Stimulated activated CD4-positive, alpha-beta T cell treated with anti-CD3 and anti-CD28 coated beads, TNF-alpha, amount 100 ng/mL, for 4 hours (primary cell): Measurements from ENCODE around the gene STK11IP.

Experiments used
- DNase-seq, 3 experiments: peaks; one replicate each; pipeline ENCODE4 v3.0.0-alpha.2; 2020; ENCODE audit warnings: low read depth in 3 of 3

Gene STK11IP, protein sequence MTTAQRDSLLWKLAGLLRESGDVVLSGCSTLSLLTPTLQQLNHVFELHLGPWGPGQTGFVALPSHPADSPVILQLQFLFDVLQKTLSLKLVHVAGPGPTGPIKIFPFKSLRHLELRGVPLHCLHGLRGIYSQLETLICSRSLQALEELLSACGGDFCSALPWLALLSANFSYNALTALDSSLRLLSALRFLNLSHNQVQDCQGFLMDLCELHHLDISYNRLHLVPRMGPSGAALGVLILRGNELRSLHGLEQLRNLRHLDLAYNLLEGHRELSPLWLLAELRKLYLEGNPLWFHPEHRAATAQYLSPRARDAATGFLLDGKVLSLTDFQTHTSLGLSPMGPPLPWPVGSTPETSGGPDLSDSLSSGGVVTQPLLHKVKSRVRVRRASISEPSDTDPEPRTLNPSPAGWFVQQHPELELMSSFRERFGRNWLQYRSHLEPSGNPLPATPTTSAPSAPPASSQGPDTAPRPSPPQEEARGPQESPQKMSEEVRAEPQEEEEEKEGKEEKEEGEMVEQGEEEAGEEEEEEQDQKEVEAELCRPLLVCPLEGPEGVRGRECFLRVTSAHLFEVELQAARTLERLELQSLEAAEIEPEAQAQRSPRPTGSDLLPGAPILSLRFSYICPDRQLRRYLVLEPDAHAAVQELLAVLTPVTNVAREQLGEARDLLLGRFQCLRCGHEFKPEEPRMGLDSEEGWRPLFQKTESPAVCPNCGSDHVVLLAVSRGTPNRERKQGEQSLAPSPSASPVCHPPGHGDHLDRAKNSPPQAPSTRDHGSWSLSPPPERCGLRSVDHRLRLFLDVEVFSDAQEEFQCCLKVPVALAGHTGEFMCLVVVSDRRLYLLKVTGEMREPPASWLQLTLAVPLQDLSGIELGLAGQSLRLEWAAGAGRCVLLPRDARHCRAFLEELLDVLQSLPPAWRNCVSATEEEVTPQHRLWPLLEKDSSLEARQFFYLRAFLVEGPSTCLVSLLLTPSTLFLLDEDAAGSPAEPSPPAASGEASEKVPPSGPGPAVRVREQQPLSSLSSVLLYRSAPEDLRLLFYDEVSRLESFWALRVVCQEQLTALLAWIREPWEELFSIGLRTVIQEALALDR

DNA sequence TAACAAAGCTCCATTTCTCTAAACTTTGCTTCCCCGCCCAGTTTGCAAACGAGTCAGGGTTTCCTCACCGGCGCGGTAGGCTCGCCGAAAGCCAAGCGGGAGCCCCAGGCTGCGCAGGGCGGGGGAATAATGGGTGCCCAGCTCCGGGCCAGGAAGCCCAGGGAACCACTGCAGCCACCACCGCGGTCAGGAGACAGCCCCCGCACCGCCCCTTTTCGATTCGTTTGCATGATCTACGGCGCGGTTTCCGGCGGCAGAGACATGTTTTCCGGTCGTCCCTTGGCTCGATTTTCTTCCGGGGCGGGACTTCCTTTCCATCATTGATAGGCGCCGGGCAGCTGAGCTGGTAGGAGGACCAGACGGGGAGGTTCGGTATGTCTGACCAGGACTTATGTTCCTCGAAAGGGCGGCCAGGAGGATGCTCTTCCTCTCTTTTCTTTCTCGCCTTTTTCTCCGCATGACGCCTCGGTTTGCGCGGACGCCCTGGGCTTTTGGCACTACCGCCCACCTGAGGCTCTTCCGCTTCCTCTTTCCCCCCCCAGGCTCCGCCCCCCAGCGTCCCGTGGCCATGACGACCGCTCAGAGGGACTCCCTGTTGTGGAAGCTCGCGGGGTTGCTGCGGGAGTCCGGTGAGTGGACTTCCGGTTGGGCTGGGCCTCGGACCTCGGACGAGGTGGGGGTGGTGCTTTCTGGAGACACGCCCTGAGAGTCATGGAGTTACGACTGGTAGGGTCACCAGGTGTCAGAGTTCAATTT is at the start of gene STK11IP:
TSS of gene STK11IP (plus strand) at position 306 of the 756 bp plus-strand sequence. CDS start at position 569, 263 bp downstream.
- DNase-seq = peak; percentile 75 to 81 (median 80)

DNA sequence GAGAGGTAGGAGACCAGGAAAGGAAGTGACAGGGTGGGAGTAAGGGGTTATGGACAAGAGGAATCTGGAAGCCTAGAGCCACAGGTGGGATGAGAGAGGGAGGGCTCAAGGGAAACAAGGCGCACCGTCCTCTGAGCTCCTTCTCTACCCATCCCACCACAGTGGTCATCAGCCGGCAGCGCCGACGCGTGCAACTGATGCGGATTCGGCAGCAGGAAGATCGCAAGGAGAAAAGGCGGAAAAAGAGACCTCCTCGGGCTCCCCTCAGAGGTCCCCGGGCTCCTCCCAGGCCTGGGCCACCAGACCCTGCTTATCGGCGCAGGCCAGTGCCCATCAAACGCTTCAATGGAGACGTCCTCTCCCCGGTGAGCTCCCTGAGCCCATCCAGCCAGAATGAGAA is 48.7 kb upstream of the STK11IP start:
- no peak for DNase-seq

DNA sequence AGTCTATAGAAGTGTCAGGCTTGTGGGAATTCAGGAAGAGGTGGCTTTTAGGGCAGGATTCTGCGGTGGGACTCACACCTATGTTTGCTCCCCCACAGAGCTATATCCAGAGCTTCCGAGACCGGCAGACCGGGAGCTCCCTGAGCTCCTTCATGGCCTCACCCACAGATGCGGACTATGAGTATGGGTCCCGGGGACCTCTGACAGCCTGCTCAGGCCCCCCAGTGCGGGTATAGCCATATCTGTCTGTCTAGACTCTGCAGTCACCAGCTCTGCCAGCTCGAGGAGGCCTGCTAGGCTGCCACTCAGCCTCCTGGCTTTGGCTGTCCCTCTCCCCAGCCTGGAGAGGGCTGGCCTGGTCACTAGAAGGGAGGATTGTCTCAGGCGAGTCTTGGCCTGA is 48.0 kb upstream of the STK11IP start:
- no peak for DNase-seq

DNA sequence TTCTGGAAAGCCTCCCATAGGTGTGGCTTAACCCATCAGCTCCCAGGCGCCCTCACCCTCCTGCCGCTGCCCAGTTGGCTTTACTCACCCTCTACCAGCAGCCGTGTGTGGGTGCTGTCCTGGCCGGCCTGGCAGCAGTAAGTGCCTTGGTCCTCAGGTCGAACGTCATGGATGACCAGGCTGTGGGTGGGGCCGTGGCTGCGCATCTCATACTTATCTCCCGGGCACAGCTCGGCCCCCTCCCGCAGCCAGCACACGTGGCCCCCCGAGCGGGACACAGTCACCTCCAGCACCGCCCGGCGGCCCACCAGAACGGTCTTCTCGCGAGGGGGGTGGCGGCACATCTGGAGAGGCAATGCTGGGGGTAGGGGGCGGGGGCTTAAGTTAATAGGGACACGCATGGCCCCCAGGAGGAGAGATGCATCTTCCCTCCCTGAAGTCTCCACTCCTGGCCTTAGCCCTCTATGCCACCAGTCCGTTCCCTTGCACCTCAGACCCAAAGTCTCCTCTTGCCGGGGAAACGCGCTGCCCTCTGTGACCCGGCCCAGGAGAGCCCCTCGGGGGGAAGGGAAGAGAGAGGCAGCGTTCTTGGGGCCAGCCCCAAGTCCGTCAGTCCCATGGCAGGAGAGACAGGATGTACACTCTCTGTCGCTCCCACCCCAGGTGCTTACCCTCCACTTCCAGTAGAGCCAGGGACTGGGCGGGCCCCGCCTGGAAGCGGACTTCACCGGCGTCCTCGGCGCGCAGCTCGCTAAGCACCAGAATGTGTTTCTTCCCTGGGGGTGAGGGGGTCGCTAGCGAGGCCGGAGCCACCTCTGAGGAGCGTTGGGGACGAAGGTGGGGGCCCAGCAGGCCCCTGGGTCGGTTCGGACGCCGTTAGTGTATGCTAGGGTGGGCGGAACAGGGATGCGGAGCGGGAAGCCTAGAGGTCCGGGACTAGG is 45.9 kb upstream of the STK11IP start:
- DNase-seq = no peak

DNA sequence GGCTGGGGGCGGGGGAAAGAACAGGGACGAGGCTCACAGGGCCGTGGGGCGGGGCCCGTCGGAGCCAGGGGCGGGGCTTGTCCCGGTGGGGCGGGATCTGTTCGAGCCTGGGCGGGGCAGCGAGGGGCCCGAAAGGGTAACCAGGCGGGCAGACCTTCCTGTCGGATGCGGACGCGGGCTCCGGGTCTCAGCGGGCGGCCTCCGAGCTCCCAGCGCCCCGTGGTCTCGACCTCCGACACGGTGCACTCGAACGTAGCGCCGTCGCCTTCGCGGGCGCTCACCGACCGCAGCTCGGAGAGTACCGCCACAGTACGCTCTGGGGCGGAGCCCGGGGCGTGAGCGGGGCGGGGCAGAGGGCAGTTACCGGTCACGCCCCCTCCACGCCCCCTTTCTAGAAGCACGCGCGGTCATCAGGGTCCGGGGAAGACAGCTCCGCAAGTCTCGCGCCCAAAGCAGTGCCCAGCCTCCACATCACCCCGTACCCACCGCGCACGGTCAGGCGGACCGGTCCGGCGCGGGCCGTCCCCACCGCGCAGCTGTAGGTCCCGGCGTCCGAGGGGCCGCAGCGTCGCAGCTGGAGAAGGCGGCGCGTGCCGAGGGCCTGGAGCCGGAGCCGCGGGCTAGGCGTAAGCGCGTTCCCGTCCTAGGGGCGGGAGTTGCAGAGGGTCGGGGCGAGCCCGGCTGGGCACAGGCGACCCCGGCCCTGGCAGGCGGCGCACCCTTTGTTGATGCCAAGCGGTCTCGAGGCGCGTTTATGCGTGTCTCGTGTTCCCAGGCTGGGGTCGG is 45.1 kb upstream of the STK11IP start:
- DNase-seq = peak; percentile 66 to 74 (median 70)

DNA sequence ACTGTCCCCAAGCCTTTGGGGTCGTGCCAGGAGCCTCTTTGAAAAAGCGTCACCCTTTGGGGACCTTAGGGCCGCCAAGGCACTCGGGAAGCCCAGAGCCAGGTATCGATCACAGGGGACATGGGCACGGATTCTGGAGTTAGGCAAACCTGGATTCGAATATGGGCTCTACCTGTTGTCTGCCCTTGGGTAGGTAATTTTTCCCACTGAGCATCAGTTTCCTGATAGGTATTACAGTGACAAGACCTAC is 44.6 kb upstream of the STK11IP start:
- DNase-seq = no peak

DNA sequence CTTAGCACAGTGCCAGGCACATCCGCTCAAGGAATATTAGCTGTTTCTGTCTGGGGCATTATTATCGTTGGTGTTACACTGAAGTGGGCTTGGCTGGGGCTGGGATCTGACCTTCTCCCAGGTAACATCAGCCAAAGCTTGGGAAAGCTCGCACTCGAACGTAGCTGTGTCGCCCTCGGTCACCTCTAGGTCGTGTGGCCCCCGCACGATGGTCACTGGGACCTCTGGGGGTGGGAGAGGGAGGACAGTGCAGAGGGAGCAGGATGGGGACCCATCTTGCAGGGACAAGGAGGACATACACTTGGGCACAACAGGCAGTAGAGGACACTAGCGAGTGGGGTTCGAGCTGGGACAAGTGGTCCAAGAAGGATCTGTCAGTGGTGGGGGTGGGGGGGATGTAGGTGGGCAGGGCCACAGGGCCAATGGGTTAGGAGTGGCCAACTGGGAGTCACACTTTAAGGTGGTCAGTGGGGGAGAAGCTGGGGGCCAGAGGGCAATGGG is 44.1 kb upstream of the STK11IP start:
- no peak for DNase-seq

DNA sequence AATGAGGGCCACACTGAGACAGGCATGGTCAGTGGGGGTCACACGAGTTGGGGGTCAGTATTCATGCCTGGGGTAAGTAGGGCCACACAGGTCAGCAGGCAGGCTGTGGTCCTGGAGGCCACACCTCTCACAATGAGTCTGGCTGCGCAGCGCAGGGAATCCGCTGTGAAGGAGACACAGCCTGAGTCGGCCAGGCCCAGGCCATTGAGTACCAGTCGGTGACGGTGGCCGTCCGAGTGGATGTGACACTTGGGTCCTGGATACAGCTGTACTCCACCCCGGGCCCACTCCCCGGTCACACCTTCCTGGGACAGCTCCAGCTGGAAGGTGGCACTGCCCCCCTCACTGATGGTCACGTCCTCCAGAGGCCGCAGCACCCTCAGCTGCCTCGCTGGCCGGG is 43.3 kb upstream of the STK11IP start:
- no peak for DNase-seq

DNA sequence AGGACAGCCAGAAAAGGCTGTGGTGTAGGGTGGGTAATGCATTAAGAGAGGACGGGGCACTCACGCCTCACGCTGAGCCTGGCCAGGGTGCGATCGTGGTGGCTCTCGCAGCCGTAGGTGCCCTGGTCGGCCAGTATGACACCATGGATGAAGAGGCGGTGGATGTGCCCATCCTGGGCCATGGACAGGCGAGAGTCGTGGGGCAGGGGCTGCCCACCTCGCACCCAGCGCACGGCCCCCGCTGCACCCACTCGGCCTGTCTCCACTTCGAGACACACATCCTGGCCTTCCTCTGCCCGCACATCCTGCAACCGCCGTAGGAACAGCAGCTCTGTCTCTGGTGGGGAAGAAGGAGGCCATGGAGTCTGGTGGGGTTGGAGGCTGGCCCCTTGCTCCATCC is 41.7 kb upstream of the STK11IP start:
- no peak for DNase-seq

DNA sequence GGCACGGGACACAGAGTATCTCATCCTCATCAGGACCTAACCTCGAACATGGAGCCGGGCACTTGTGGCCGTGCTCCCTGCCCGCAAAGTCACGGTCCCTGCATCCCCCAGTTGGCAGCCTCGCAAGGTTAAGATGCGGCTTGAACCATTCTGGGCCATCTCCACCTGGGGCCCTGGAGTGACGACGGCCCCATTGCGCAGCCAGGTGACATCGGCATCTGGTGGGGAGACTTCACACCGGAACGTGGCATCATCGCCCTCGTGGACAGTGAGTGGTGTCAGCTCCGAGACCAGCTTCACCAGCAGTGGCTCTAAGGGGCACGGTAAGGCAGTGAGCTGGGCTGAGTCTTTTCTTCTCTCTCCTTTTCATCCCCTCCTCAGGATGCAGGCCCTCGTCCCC is 41.2 kb upstream of the STK11IP start:
- DNase-seq = no peak

DNA sequence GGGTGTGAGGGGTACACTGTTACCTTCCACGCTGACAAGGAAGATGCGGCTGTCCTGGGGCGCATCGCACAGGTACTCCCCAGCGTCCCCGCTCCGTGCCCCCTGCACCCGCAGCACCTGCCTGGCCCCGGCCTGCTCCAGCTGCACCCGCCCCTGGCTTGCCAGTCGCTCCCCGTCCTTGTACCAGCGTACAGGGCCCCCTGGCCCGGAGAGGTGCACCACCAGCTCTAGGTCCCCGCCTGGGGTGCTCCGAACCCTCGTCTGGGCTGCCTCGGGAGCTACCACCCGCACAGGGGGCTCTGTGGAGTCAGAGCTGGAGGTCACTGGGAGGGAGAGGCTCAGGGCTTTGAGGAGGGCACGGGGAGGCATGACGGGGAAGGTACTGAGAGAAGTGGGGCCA is 40.3 kb upstream of the STK11IP start:
- DNase-seq = no peak

DNA sequence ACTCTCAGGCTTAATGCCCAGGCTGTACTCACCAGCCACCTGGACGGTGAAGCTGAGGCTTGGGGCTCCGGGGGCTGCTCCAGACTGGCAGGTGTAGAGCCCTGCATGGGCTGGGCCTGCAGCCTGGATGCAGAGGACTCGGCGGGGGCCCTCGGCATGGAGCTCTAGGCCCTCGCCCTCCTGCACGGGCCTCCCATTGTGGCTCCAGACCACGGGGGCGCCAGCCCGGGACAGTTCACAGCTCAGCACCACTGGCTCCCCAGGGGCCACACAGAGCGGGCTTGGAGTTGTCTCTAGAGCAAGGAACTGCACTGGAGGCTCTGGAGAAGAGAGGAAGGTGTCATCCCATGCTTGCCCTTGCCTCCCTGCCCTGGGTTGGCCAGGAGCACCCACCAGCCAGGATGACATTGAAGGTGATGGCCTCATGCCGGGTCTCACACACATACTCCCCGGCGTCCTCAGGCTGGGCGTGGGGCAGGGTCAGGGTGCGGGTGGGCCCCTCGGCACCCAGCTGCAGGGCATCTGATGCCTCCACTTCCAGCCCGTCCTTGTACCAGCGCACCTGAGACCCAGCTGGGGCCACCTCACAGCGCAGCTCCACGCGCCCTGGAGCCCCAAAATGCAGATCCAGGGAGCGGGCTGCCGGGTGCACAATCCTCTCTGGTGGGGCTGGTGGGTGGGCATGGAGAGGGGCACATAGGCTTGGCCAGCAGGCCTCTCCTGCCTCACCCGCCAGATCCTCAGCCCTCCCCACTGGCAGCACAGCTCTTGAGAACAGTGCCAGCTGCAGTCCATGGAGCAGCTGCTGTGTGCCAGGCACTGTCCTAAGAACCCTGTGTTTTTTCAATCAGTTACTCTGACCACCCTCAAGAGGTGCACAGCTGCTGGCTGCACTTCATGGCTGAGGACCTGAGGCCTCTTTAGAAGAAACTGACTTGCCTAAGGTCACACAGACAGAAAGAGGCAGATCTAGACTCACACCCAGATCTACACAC is 39.6 kb upstream of the STK11IP start:
- DNase-seq = no peak

DNA sequence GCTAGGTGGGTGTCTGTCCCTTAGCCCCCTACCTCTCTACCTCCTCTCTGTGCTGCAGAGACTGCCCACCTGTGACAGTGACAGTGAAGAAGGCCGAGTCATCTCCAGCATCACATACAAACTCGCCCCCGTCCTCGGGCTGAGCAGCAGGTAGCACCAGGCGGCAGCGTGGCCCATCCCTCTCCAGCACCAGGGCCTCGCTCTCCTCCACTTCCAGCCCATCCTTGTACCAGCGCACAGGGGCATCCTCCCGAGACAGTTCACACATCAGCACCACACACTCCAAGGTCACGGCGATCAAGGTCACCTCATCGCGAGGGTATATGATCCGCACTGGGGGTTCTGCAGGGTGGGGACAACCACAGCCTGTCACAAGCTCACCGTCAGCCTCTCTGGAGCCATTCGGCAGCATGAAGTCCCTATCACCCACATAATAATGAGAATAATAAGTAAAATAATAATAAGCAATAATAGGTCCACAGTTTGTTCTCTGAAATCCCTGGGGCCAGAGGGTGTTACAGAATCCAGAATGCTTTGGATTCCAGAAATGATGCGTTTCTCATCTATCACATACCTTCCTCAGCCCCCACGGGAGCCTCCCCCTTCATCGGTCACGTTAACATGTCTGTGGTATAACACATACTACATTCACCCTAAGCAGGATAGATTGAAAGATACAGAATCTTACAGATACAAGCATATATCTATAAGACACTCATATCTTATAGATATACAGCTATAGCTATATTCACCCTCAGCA is 38.3 kb upstream of the STK11IP start:
- DNase-seq = no peak

DNA sequence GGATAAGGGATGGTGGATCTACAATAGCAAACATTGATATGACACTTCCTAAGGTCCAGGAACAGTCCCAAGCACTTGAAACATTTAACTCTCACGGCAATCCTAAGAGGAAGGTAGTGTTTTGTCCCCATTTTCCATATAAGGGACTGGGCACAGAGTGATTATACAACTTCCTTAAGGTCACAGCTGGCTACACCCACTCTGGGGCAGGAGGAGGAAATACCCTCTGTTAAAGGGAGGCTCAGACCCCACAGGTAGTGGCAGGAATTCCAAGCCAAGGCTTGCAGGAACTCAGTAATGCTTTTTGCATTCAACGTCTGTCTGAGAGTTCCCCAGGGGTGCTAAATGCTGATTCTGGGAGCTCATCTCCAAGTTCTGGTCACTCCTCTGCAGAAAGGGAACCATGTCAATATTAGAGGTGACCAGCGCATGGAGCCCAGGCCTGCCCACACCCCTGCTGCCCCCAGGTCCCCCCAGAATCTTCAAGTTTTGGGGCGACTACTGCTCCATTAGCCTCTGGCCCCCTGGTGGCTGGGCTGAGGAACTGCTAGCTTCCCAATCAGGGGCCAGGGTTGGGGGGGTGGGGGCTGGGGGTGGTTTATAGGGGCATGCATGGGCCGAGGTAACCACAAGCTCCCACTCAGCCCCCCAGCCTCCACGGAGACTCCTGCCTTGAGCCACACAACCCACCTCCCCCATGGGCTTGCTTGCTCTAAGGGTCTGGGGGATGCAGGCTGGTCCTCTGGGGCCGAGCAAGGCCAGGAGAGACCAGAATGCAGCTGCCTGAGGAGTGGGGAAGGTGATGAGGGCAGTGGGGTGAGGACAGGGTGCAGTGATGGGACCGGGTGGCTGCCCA is 37.4 kb upstream of the STK11IP start:
- DNase-seq = no peak

DNA sequence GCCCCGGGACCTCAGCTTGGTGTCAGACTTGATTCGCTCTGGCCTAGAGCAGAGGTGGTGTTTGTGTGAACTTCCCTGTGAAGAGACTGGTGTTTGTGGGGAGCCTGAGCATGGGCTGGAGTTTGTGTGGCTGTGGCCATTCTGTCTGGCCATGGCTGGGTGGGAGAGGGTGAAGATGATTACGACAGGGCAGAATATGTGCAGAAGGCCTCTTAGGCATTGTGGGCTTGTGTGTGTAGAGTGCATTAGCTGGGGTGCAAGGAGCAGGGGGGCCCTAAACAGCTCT is 36.8 kb upstream of the STK11IP start:
- DNase-seq = no peak

DNA sequence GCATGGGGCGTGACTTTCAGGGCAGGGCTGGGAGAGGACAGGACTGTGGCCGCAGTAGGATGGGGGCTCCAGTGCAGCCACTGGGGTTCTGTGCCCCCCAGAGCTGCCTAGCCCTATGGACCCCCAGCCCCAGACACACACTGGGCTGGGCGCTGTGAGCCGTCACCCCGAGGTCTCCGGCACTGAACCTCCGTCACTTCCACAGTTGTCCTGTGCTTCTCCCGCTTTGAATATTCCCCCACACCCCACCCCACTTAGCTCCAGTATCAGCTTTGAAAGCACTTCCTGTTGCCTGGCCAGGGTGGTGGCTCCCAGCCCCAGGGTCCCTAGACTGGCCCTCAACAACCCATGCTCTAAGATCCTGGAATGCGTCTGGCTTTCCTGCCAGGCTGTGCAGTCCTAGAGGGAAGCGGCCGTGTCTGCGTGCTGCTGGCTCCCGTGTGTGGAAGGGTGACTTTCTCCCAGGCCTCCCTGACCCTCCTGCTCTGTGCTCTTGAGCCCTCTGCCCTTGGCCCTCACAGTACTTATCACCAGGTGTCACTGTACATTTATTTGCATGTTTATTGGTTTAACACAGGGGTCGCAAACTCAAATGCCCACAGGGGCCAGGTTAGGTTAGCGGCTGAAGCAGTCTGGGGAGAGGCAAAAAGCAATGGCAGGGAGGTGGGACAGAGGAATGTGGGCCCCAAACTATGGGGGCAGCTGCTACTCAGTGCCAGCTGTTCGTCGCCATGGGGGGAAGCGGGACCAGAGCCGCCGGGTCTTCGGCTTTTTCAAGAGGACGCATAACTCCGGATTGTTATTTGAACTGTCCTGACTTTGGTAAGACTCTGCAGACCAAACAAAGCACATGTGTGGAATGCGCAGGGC is 36.2 kb upstream of the STK11IP start:
- DNase-seq = no peak
